ENCODE data around the gene SRCAP. TPM values are rescaled to one million over a fixed set of nuclear protein-coding genes. Genes with fewer than 3 reads are reported as not detected.

The SRCAP gene
- total RNA-seq, 4 donors from 2014 or later, result 31.6 to 59.3 (median 41.0) TPM

GRCh38 chr16:30758988-30759491 lies 60.1 kb downstream of the SRCAP start:
- DNase-seq (ENCODE audit: extremely low spot score), result no peak
- intact Hi-C loops (cut with DNase I), result no loop called here
- H3K4me1 ChIP-seq, result peaks cover 22 to 31% (median 26%) of the 10 kb centered on the region in 4 donors
- TF ChIP-seq EP300 (IDR thresholded peaks at IDR 0.05) (no peak), CTCF (IDR thresholded peaks at IDR 0.05) (no peak), POLR2A (IDR thresholded peaks at IDR 0.05; ENCODE audit: low read depth) (no peak), POLR2AphosphoS5 (IDR thresholded peaks at IDR 0.05) (no peak)
- no peaks in the 10 kb centered on the region for H3K9me3 ChIP-seq
- H3K27me3 ChIP-seq, result no peaks in the 10 kb centered on the region
- H3K27ac ChIP-seq (replicated peaks in 1 of 4), result no peak overlapping the region
- WGBS, result 69% methylated on average over 9 of the region's 10 CpGs
- no peak overlapping the region for H3K4me3 ChIP-seq
- H3K36me3 ChIP-seq, result peaks cover 4 to 52% (median 50%) of the 10 kb centered on the region in 4 donors

DNA sequence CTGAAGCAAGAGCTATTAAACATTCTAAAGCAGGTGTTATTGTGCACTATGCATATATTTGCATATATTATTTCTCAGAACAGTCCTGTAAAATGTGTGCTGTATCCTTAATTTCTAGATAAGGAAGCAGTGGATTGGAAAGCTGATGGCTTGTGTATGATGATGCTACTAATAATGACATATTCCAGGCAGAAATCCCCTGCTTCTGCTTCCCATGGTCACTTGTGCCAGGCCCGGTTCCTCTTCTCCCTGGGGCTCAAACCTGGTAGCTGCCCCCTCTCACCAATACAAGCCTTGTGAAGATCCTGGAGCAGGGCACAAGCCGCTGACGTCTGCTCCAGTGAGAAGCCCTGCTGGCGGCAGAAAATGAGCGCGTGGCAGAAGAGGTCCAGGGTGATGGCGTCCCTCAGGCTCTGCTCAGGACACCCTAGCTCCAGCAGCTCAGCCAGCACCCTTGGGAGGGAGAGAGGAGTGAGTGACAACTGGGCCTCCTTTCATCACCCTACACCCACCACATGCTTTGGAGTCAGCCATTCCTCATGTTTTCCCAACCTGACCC lies 61.1 kb downstream of the SRCAP start:
- Histone ChIP-seq H3K36me3 (peaks cover 15 to 52% (median 50%) of the 10 kb centered on the region in 4 donors), H3K4me1 (peaks cover 26 to 39% (median 31%) of the 10 kb centered on the region in 4 donors), H3K9me3 (no peaks in the 10 kb centered on the region), H3K4me3 (no peak overlapping the region), H3K27ac (replicated peaks in 1 of 4) (no peak overlapping the region), H3K27me3 (no peaks in the 10 kb centered on the region)
- TF ChIP-seq POLR2A (IDR thresholded peaks at IDR 0.05; ENCODE audit: low read depth), result no peak
- no peak for TF ChIP-seq POLR2AphosphoS5 (IDR thresholded peaks at IDR 0.05)
- intact Hi-C loops (cut with DNase I), result no loop called here
- WGBS, result 92% methylated on average over 7 of the region's 7 CpGs
- no peak for DNase-seq (ENCODE audit: extremely low spot score)

- no peak for DNase-seq (ENCODE audit: extremely low spot score)
- H3K4me1 ChIP-seq, result peaks cover 26 to 39% (median 31%) of the 10 kb centered on the region in 4 donors
- intact Hi-C loops (cut with DNase I), result no loop called here
- TF ChIP-seq CTCF (IDR thresholded peaks at IDR 0.05), result no peak
- TF ChIP-seq EP300 (IDR thresholded peaks at IDR 0.05), result no peak
- TF ChIP-seq POLR2A (IDR thresholded peaks at IDR 0.05; ENCODE audit: low read depth), result no peak
- no peak for TF ChIP-seq POLR2AphosphoS5 (IDR thresholded peaks at IDR 0.05)
- no peaks in the 10 kb centered on the region for H3K9me3 ChIP-seq
- 29% methylated on average over 26 of the region's 26 CpGs for WGBS
- peaks cover 22 to 59% (median 52%) of the 10 kb centered on the region in 4 donors for H3K36me3 ChIP-seq
- no peaks in the 10 kb centered on the region for H3K27me3 ChIP-seq
- peak overlapping the region; percentile 88 to 96 (median 94) for H3K27ac ChIP-seq (replicated peaks in 1 of 4)
- H3K4me3 ChIP-seq, result peak overlapping the region; percentile 78 to 90 (median 84)
These were observed 61.8 kb downstream of the SRCAP start for GRCh38 chr16:30760577-30761426.

- Histone ChIP-seq H3K4me3 (peak overlapping the region; percentile 78 to 90 (median 84)), H3K27me3 (no peaks in the 10 kb centered on the region), H3K9me3 (no peaks in the 10 kb centered on the region), H3K4me1 (peaks cover 30 to 39% (median 31%) of the 10 kb centered on the region in 4 donors), H3K36me3 (peaks cover 29 to 60% (median 52%) of the 10 kb centered on the region in 4 donors), H3K27ac (replicated peaks in 1 of 4) (peak overlapping the region; percentile 88 to 96 (median 94))
- intact Hi-C loops (cut with DNase I), result no loop called here
- 1% methylated on average over 23 of the region's 64 CpGs for WGBS
- no peak for DNase-seq (ENCODE audit: extremely low spot score)
- TF ChIP-seq EP300 (IDR thresholded peaks at IDR 0.05) (no peak), POLR2AphosphoS5 (IDR thresholded peaks at IDR 0.05) (no peak), POLR2A (IDR thresholded peaks at IDR 0.05; ENCODE audit: low read depth) (no peak)
These were observed 62.5 kb downstream of the SRCAP start for GRCh38 chr16:30761427-30761927.

GRCh38 chr16:30761928-30762902 lies 63.2 kb downstream of the SRCAP start, which contains the start of the genes CFAP119 and RNF40:
Gene CFAP119, minus strand, starts transcription at chr16:30762062. Its CDS starts 314 bp downstream, at chr16:30761748.
Gene RNF40, plus strand, starts transcription at chr16:30762322. Its CDS starts 224 bp downstream, at chr16:30762546.
- H3K9me3 ChIP-seq, result no peaks in the 10 kb centered on the region
- TF ChIP-seq POLR2A (IDR thresholded peaks at IDR 0.05; ENCODE audit: low read depth) (peak; percentile 90), POLR2AphosphoS5 (IDR thresholded peaks at IDR 0.05) (peak; percentile 95 to 98), CTCF (IDR thresholded peaks at IDR 0.05) (no peak)
- no peaks in the 10 kb centered on the region for H3K27me3 ChIP-seq
- intact Hi-C loops (cut with DNase I), result no loop called here
- H3K36me3 ChIP-seq, result peaks cover 36 to 60% (median 52%) of the 10 kb centered on the region in 4 donors
- under 1% methylated on average over 40 of the region's 60 CpGs for WGBS
- peak within 1 kb of the TSS; percentile 88 to 96 (median 94) for H3K27ac ChIP-seq (replicated peaks in 1 of 4)
- H3K4me1 ChIP-seq, result peaks cover 31 to 39% (median 33%) of the 10 kb centered on the region in 4 donors
- H3K4me3 ChIP-seq, result peak within 1 kb of the TSS; percentile 78 to 90 (median 84)
- peak; percentile 99 for DNase-seq (ENCODE audit: extremely low spot score)

All from esophagus muscularis mucosa (tissue), 4 donors.